Testis (tissue), 3 donors: ENCODE results near the gene CCDC122. TPM values are rescaled to one million over a fixed set of nuclear protein-coding genes. Genes with fewer than 3 reads are reported as not detected.
"Not testable (repeated sequence)": the region's sequence is repeated elsewhere in the genome, so short reads cannot be mapped to it uniquely, and the experiment has no call there.

Experiments
- DNase-seq: peaks from one replicate; pipeline ENCODE4 v3.0.0-alpha.2; 2019
- H3K27ac ChIP-seq, 2 donors: fragments of 200-600 bp; sonication (generic); one replicate each; pipeline ENCODE4 v1.5.1; 2019
- H3K27me3 ChIP-seq: fragments of 200-600 bp; sonication (generic); one replicate; pipeline ENCODE4 v1.5.1; 2019
- H3K36me3 ChIP-seq: fragments of 200-600 bp; sonication (generic); one replicate; pipeline ENCODE4 v1.5.1; 2017; ENCODE audit warnings: low read depth; ENCODE audit errors: missing control alignments
- H3K4me1 ChIP-seq: fragments of 200-600 bp; sonication (generic); one replicate; pipeline ENCODE4 v1.5.1; 2019
- H3K4me3 ChIP-seq, 2 donors: fragments of 200-600 bp; sonication (generic); one replicate each; pipeline ENCODE4 v1.5.1; 2017 to 2019
- H3K9me3 ChIP-seq: fragments of 200-600 bp; sonication (generic); one replicate; pipeline ENCODE4 v1.5.1; 2017
- CTCF ChIP-seq, 3 experiments: fragments of 450-650 bp in 2 of 3; fragments of 200-600 bp in 1 of 3; sonication (generic) in 1 of 3; IDR thresholded peaks; one replicate each; pipeline ENCODE4 v1.5.1; 2016 to 2019; ENCODE audit warnings: antibody characterized with exemption in 3 of 3, mild to moderate bottlenecking in 2 of 3, moderate library complexity in 1 of 3
- POLR2A ChIP-seq: fragments of 450-650 bp; IDR thresholded peaks from one replicate; pipeline ENCODE4 v1.6.1; 2017; ENCODE audit warnings: antibody characterized with exemption, mild to moderate bottlenecking, moderate library complexity
- WGBS, 2 donors: methylation state at CpG; one replicate each; pipeline ENCODE4 v1.1.5; 2018; 5-methylcytosine and 5-hydroxymethylcytosine counted together
- intact Hi-C: fragments of 100-400 bp; cut with DNase I; formaldehyde crosslinking; loops from one replicate; pipeline ENCODE4 v1.15.1; 2023; ENCODE audit warnings: low total_unique reads
- polyA plus RNA-seq: library from polyadenylated mRNA; stranded (reverse); fragments of 350-450 nt; fragmentation: Illumina TruSeq; extraction: RNeasy Lipid Tissue Mini Kit (QIAGEN cat#74804); gene quantifications from one replicate; pipeline ENCODE4 v1.2.3, GENCODE V29; 2014; ENCODE audit warnings: low read depth, low replicate concordance; ENCODE audit not compliant: insufficient read depth
- total RNA-seq, 2 donors: library from RNA; depleted of rRNA; stranded (reverse); fragments of >200 nt; gene quantifications; one replicate each; pipeline ENCODE4 v1.2.3, GENCODE V29; 2016

CCDC122 gene
- total and polyA plus RNA-seq, 3 donors from 2014 or later = 1.3 to 31.6 (median 20.6) TPM

- WGBS, 2 donors = 58 to 78% methylated on average over 2 of the region's 2 CpGs
- Histone ChIP-seq H3K4me3 (no peak overlapping the region), H3K27me3 (no peaks in the 10 kb centered on the region)
Measured at GRCh38 chr13:43831088-43831487, 48.5 kb downstream of the CCDC122 start.

GRCh38 chr13:43830497-43830881 is 49.1 kb downstream of the CCDC122 start:
- no peak for DNase-seq
- no peak for TF ChIP-seq CTCF (IDR thresholded peaks at IDR 0.05)
- TF ChIP-seq POLR2A = no peak
- no peaks in the 10 kb centered on the region for H3K36me3 ChIP-seq
- no peaks in the 10 kb centered on the region for H3K9me3 ChIP-seq
- H3K4me1 ChIP-seq = no peaks in the 10 kb centered on the region
- H3K27ac ChIP-seq = no peak overlapping the region
- 26 to 42% methylated on average over 5 of the region's 5 CpGs for WGBS, 2 donors
- intact Hi-C loops = no loop called here
- H3K27me3 ChIP-seq = no peaks in the 10 kb centered on the region
- no peak overlapping the region for H3K4me3 ChIP-seq

More at GRCh38 chr13:43831088-43831487, 48.5 kb downstream of the CCDC122 start:
- Histone ChIP-seq H3K4me1 (no peaks in the 10 kb centered on the region), H3K36me3 (no peaks in the 10 kb centered on the region), H3K27ac (no peak overlapping the region), H3K9me3 (no peaks in the 10 kb centered on the region)
- no peak for DNase-seq
- TF ChIP-seq CTCF (IDR thresholded peaks at IDR 0.05) (no peak), POLR2A (no peak)
- intact Hi-C loops = no loop called here

GRCh38 chr13:43824656-43825055 is 54.9 kb downstream of the CCDC122 start:
- H3K36me3 ChIP-seq, H3K27ac ChIP-seq, H3K9me3 ChIP-seq, intact Hi-C loops, H3K27me3 ChIP-seq, H3K4me1 ChIP-seq, DNase-seq, H3K4me3 ChIP-seq: not testable (repeated sequence)
- 89 to 96% methylated on average over 1 of the region's 1 CpG for WGBS, 2 donors

- H3K36me3 ChIP-seq = no peaks in the 10 kb centered on the region
- 33 to 78% methylated on average over 1 of the region's 1 CpG for WGBS, 2 donors
- intact Hi-C loops = no loop called here
Measured at GRCh38 chr13:43822969-43823368, 56.6 kb downstream of the CCDC122 start.

GRCh38 chr13:43816401-43816889 is 63.1 kb downstream of the CCDC122 start:
- H3K9me3 ChIP-seq = no peaks in the 10 kb centered on the region
- no peak overlapping the region for H3K4me3 ChIP-seq
- TF ChIP-seq CTCF (IDR thresholded peaks at IDR 0.05) (no peak), POLR2A (no peak)
- intact Hi-C loops = no loop called here
- H3K36me3 ChIP-seq = no peaks in the 10 kb centered on the region
- H3K4me1 ChIP-seq = no peaks in the 10 kb centered on the region
- WGBS, 2 donors = 82% methylated on average over 4 of the region's 4 CpGs
- DNase-seq = no peak
- no peaks in the 10 kb centered on the region for H3K27me3 ChIP-seq
- no peak overlapping the region for H3K27ac ChIP-seq

More at GRCh38 chr13:43822969-43823368, 56.6 kb downstream of the CCDC122 start:
- Histone ChIP-seq H3K9me3 (no peaks in the 10 kb centered on the region), H3K4me3 (no peak overlapping the region), H3K27me3 (no peaks in the 10 kb centered on the region), H3K27ac (no peak overlapping the region), H3K4me1 (no peaks in the 10 kb centered on the region)
- no peak for DNase-seq
- TF ChIP-seq POLR2A (no peak), CTCF (IDR thresholded peaks at IDR 0.05) (no peak)
